Kidney capillary endothelial cell (primary cell): ENCODE measurements around the gene MDFI.

ENCODE experiments used
- DNase-seq: peaks from one replicate; pipeline ENCODE4 v3.0.0-alpha.2; 2018; ENCODE audit warnings: low spot score

The MDFI gene

GRCh38 chr6:41634657-41635056 is 3.6 kb upstream of the MDFI start:
- DNase-seq = no peak

- no peak for DNase-seq
Observed at GRCh38 chr6:41635365-41635764, 2.9 kb upstream of the MDFI start.

- peak; percentile 81 for DNase-seq
Observed at GRCh38 chr6:41636833-41637193, 1.5 kb upstream of the MDFI start.

GRCh38 chr6:41637194-41638001 is 870 bp upstream of the MDFI start:
- DNase-seq = peak; percentile 76

- DNase-seq = no peak
Observed at GRCh38 chr6:41638935-41639808, 904 bp downstream of the MDFI start.

- DNase-seq = no peak
Observed at GRCh38 chr6:41639809-41640371, 1.6 kb downstream of the MDFI start.

GRCh38 chr6:41640426-41640825 is 2.2 kb downstream of the MDFI start:
- DNase-seq = no peak

- no peak for DNase-seq
Observed at GRCh38 chr6:41641352-41641925, 3.2 kb downstream of the MDFI start.

- no peak for DNase-seq
Observed at GRCh38 chr6:41642090-41642959, 4.1 kb downstream of the MDFI start.

- peak; percentile 91 for DNase-seq
Observed at GRCh38 chr6:41642960-41643898, 5.0 kb downstream of the MDFI start.

GRCh38 chr6:41643899-41644269 is 5.6 kb downstream of the MDFI start:
- DNase-seq = no peak

- no peak for DNase-seq
Observed at GRCh38 chr6:41644297-41644879, 6.1 kb downstream of the MDFI start.

GRCh38 chr6:41645007-41645618 is 6.8 kb downstream of the MDFI start:
- no peak for DNase-seq

GRCh38 chr6:41646026-41646795 is 7.9 kb downstream of the MDFI start:
- DNase-seq = no peak

GRCh38 chr6:41647061-41647511 is 8.8 kb downstream of the MDFI start:
- no peak for DNase-seq

- no peak for DNase-seq
Observed at GRCh38 chr6:41648070-41648585, 9.9 kb downstream of the MDFI start.

GRCh38 chr6:41648921-41649320 is 10.7 kb downstream of the MDFI start:
- no peak for DNase-seq

- no peak for DNase-seq
Observed at GRCh38 chr6:41649596-41649995, 11.3 kb downstream of the MDFI start.

- no peak for DNase-seq
Observed at GRCh38 chr6:41650120-41650519, 11.9 kb downstream of the MDFI start.
